GM10248 (cell line): Measurements from ENCODE around the gene MED28.

ENCODE experiments used
- CTCF ChIA-PET: fragments of 300-600 bp; sonication (Branson Sonifier 250); formaldehyde crosslinking; extraction: SDS; loops from one replicate; lab custom pipeline; 2021; ENCODE audit warnings: antibody characterized with exemption; lab: Yijun Ruan, JAX
- POLR2A ChIA-PET: fragments of 350-650 bp; sonication (Branson Sonifier 250); formaldehyde crosslinking; extraction: SDS; loops from one replicate; lab custom pipeline; 2020; ENCODE audit warnings: antibody characterized with exemption; lab: Yijun Ruan, JAX
- DNase-seq: peaks from one replicate; pipeline ENCODE4 v3.0.0; 2012; ENCODE audit errors: extremely low spot score
- TF ChIP-seq, protein P1 (sequence below): IDR thresholded peaks from 2 replicates; pipeline ENCODE4 v1.5.1; 2012; ENCODE audit warnings: mild to moderate bottlenecking, low read depth; ENCODE audit errors: extremely low read depth, missing control alignments, control extremely low read depth

The MED28 gene

DNA sequence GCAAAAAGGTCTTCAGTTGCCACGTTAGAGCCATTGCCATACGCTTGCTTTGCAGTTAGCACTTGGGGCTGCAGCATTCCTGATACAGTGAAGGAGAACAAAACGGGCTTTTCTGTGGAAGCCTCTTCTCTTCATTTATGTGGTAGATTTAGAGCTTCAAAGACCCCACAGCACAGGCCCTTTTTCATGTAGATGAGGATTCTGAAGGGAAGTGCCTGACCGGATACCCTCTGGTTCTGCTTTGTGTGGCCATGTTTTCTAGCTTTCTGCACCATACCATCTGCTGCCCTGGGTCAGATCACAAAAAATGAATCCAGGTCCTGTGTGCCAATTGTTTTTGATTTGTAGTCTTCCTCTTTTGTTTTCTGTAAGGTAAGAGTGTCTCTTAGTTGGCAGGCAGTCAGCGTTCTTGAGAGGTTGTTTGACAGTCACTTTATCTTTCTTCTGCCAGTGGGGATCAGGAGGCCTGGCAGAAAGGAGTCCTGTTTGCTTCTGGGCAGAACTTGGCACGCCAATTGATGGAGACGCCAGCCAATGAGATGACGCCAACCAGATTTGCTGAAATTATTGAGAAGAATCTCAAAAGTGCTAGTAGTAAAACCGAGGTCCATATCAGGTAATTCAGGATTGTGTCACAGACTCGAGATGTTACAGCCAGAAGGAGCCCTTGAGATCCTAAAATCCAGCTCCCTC is 29.8 kb upstream of the MED28 start:
- CTCF ChIA-PET, result interaction anchor here (1.2 kb wide), 1 partner anchor 221 kb away, joined by 3 read pairs; no protein-coding TSS in a partner anchor
- DNase-seq, result no peak
- POLR2A ChIA-PET, result interaction anchor here (1.4 kb wide), 1 partner anchor 28 kb away, joined by 4 read pairs; no protein-coding TSS in a partner anchor
- TF ChIP-seq, protein P1, sequence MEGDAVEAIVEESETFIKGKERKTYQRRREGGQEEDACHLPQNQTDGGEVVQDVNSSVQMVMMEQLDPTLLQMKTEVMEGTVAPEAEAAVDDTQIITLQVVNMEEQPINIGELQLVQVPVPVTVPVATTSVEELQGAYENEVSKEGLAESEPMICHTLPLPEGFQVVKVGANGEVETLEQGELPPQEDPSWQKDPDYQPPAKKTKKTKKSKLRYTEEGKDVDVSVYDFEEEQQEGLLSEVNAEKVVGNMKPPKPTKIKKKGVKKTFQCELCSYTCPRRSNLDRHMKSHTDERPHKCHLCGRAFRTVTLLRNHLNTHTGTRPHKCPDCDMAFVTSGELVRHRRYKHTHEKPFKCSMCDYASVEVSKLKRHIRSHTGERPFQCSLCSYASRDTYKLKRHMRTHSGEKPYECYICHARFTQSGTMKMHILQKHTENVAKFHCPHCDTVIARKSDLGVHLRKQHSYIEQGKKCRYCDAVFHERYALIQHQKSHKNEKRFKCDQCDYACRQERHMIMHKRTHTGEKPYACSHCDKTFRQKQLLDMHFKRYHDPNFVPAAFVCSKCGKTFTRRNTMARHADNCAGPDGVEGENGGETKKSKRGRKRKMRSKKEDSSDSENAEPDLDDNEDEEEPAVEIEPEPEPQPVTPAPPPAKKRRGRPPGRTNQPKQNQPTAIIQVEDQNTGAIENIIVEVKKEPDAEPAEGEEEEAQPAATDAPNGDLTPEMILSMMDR, result no peak

DNA sequence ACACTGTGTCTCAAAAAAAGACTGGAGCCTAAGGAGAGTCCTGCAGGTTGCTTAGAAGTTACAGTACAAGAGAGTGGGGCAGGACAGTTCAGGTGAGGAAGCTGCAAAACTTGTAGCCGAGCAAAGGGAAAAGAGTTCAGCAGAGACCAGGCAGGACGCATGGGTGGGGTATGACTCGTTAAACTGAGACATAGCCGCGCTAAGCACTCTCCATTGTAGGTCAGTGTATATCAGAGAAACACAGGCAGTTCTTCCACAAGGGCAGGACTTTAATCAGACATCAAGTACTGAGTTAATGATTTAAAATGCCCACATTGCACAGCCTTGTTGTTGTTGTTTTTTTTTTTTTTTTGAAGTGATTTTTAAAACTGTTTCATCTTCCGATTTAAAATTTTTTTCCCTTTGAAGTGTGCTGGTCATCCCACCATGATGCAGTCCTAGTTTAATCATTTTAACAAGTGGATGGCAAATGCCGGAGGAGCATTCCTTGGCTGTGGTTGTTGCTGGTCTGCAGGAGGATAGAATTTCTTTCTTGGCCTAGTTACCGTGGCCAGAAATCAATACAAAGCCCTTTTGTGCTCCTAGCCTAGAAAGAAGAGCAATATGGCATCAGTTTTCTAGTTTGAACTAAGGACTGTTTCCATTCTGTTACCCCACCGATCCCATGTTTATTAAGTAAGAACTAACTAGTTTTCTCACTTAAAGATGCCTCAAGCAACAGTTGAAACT is 27.2 kb upstream of the MED28 start:
- ChIA-PET CTCF (interaction anchor here (0.7 to 2.0 kb wide), 2 partner anchors 8 to 11 kb away, joined by 3 to 6 read pairs; no protein-coding TSS in a partner anchor), POLR2A (interaction anchor here (0.7 kb wide), 1 partner anchor 13 kb away, joined by 3 read pairs; no protein-coding TSS in a partner anchor)
- TF ChIP-seq, protein P1, result no peak

DNA sequence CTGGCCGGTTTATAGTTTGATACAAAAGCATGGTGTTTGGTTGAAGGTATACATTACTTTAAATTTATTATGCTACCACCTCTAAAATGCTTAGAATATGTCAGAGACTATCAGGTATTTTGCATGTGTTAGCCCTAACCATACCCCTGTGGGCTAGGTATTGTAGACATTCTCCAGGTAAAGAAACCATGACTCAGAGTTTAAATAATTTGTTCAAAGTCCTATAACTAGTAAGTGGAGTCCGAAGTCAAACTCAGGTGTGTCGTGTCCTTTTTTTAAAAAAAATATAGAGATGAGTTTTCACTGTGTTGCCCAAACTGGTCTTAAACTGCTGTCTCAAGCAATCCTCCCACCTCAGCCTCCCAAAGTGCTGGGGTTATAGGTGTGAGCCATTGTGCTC is 25.1 kb upstream of the MED28 start:
- CTCF ChIA-PET, result no interaction called here
- TF ChIP-seq, protein P1, result no peak
- POLR2A ChIA-PET, result no interaction called here
- DNase-seq, result no peak

More for the DNA sequence above, 27.2 kb upstream of the MED28 start:
- no peak for DNase-seq

DNA sequence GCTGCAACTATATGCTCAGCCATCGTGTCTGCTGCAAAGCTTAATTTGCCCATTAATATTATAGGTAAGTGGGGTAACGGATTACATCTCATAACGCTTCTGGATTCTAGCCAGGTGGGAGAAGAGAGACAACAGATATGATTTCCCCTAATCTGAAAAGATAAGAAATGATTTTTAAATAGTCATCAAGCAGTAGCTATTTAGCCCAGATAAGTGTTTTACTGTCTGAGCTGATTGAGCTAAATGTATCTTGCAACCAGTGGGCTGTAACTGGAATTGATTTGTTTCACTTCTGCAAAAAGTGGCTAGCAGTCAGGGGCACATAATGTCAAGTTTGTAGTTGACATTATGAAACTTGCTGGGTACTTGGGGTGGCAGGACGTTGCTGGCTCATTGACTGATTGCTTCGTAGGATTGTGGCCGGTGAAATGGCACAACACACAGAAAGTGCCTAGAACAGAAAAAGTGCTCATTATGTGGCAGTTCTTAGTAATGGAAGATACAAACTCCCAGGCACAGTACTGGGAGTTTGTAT is 18.9 kb upstream of the MED28 start:
- CTCF ChIA-PET, result interaction anchor here (1.2 to 1.8 kb wide), 6 partner anchors 9 to 123 kb away, joined by 3 to 11 read pairs (median 4); no protein-coding TSS in a partner anchor
- POLR2A ChIA-PET, result interaction anchor here (1.1 kb wide), 1 partner anchor 19 kb away, joined by 4 read pairs; the partner anchor contains the start of gene MED28
- TF ChIP-seq, protein P1, result no peak
- peak; percentile 46 for DNase-seq

DNA sequence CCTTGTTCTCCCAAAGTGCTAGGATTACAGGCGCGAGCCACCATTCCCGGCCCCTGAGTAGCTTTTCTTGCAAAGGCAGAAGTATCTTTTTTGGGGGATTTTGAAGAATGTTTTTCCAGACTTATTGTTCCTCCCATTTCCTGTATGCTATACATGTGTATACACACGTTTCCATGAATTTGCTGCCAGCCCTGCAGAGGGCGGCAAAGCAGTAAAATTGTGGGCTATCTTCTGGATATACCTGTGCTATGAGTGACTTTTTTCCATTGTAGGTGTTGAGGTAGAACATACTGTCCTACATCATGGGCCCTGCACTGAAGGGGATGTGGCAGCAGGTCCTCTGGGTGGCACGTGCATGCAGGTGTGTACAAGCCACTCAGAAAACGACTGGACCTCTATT is 16.9 kb upstream of the MED28 start:
- DNase-seq, result no peak
- CTCF ChIA-PET, result interaction anchor here (0.6 to 4.0 kb wide), 4 partner anchors 11 to 49 kb away, joined by 3 to 13 read pairs (median 3); partner anchors contain the start of gene MED28
- TF ChIP-seq, protein P1, result no peak

DNA sequence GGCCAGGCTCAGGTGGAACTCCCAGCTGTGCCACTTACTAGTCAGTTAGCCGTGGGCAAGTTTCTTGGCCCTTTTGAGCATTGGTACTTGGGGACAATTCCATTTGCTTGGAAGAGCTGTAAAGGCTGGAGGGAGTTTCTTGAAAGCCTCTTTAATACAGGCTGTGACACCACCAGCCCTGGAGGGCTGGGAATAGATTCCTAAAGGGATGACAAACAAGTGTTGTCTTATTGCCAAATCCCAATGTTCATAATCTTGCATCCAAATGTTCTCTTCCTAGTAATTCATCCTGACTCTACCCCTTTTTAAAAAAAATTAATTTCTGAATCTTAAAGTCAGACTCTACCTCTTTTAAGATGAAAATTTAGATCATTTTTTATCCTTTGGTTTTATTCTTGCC is 14.6 kb upstream of the MED28 start:
- DNase-seq, result no peak
- ChIA-PET CTCF (interaction anchor here (1.7 to 4.0 kb wide), 2 partner anchors 15 to 51 kb away, joined by 6 to 13 read pairs; partner anchors contain the start of gene MED28), POLR2A (no interaction called here)
- TF ChIP-seq, protein P1, result no peak

More for the DNA sequence above, 16.9 kb upstream of the MED28 start:
- POLR2A ChIA-PET, result interaction anchor here (0.8 kb wide), 1 partner anchor 19 kb away, joined by 3 read pairs; no protein-coding TSS in a partner anchor
